HG03354 (cell line): ENCODE data around the gene TYRP1.

Source experiments
- ATAC-seq: cut with Tn5 transposase; IDR thresholded peaks from one replicate; pipeline ENCODE4 v1.9.1; 2021; ENCODE audit warnings: mild to moderate bottlenecking; ENCODE audit not compliant: unreplicated experiment, poor library complexity, severe bottlenecking

The TYRP1 gene

GRCh38 chr9:12726795-12727194, 33.6 kb downstream of the TYRP1 start:
- ATAC-seq: no peak

- ATAC-seq: no peak
These were observed 37.0 kb downstream of the TYRP1 start for GRCh38 chr9:12730198-12730597.

- no peak for ATAC-seq
These were observed 37.7 kb downstream of the TYRP1 start for GRCh38 chr9:12730927-12731326.

- no peak for ATAC-seq
These were observed 39.8 kb downstream of the TYRP1 start for GRCh38 chr9:12732971-12733370.

GRCh38 chr9:12735665-12736064, 42.5 kb downstream of the TYRP1 start:
- ATAC-seq: no peak

- no peak for ATAC-seq
These were observed 44.7 kb downstream of the TYRP1 start for GRCh38 chr9:12737871-12738270.

GRCh38 chr9:12739014-12739652, 45.9 kb downstream of the TYRP1 start:
- no peak for ATAC-seq

- no peak for ATAC-seq
These were observed 47.7 kb downstream of the TYRP1 start for GRCh38 chr9:12740845-12741244.

- no peak for ATAC-seq
These were observed 54.8 kb downstream of the TYRP1 start for GRCh38 chr9:12748016-12748415.

- no peak for ATAC-seq
These were observed 55.8 kb downstream of the TYRP1 start for GRCh38 chr9:12748954-12749353.

- no peak for ATAC-seq
These were observed 60.7 kb downstream of the TYRP1 start for GRCh38 chr9:12753931-12754330.

- no peak for ATAC-seq
These were observed 66.6 kb downstream of the TYRP1 start for GRCh38 chr9:12759761-12760160.
